ENCODE measurements around the gene OR2AT4.

OR2AT4 gene

DNA sequence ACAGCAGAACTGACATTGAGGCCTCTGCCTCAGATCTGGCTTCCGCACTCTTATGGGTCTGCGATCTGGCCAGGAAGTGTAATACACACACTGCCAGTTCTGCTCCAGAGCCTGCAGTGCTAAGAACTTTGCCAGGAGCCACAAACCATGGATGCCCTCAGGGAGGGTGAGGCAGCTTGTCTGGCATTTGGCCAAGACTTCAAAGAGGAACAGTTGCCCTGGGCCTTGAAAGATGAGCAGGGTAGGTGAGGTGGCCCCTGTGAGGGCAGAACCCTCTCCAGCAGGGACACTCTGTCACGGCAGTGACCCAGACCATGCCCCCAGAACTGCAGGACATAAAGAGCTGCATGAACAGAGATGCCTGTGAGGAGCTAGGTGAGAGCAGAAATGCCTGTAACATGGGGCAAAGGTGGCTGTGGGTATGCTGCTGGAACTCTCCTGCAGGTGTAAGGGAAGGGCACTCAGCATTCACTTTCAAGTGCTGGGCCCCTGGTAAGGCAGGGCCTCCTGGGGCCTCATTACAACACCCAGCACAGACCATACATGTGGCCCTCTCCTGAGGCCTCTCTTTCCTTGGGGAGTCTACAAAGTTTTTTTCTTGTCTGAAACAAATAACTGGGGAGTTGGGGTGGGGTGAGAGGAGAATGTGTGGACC, 60.6 kb downstream of the OR2AT4 start:
- Histone ChIP-seq H3K27ac (replicated peaks) (no peak overlapping the region), H3K4me3 (replicated peaks; ENCODE audit: insufficient read depth, low read length) (no peak overlapping the region), H3K27me3 (ENCODE audit: insufficient read depth, poor library complexity, severe bottlenecking) (no peaks in the 10 kb centered on the region)
- DNase-seq (ENCODE audit: low read depth in 1 of 2, low spot score in 1 of 2), result peak; percentile 17 to 26
- no peak for TF ChIP-seq SPI1 (IDR thresholded peaks at IDR 0.05; ENCODE audit: borderline replicate concordance, low read depth)
- TF ChIP-seq, protein P1, sequence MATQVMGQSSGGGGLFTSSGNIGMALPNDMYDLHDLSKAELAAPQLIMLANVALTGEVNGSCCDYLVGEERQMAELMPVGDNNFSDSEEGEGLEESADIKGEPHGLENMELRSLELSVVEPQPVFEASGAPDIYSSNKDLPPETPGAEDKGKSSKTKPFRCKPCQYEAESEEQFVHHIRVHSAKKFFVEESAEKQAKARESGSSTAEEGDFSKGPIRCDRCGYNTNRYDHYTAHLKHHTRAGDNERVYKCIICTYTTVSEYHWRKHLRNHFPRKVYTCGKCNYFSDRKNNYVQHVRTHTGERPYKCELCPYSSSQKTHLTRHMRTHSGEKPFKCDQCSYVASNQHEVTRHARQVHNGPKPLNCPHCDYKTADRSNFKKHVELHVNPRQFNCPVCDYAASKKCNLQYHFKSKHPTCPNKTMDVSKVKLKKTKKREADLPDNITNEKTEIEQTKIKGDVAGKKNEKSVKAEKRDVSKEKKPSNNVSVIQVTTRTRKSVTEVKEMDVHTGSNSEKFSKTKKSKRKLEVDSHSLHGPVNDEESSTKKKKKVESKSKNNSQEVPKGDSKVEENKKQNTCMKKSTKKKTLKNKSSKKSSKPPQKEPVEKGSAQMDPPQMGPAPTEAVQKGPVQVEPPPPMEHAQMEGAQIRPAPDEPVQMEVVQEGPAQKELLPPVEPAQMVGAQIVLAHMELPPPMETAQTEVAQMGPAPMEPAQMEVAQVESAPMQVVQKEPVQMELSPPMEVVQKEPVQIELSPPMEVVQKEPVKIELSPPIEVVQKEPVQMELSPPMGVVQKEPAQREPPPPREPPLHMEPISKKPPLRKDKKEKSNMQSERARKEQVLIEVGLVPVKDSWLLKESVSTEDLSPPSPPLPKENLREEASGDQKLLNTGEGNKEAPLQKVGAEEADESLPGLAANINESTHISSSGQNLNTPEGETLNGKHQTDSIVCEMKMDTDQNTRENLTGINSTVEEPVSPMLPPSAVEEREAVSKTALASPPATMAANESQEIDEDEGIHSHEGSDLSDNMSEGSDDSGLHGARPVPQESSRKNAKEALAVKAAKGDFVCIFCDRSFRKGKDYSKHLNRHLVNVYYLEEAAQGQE (IDR thresholded peaks at IDR 0.05; ENCODE audit: insufficient replicate concordance, low read depth), result no peak
- TF ChIP-seq GABPA (IDR thresholded peaks at IDR 0.05; ENCODE audit: low read depth), result no peak

DNA sequence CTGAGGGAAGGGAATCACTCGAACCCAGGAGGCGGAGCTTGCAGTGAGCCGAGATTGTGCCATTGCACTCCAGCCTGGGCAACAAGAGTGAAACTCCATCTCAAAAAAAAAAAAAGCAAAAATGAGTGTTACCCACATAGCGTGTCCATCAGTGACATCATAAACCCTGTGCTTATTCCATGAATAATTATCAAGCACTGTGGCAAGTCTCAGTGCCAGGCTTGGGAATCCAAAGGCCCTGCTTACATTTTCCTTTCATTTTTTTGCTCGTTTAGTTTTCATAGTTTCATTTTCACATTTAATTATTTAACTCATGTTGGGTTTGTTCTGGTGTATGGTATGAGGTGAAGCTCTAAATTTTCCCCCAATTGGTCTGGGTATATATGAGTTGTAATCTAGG, 61.4 kb downstream of the OR2AT4 start:
- no peak overlapping the region for H3K27ac ChIP-seq (replicated peaks)
- no peak for DNase-seq (ENCODE audit: low read depth in 1 of 2, low spot score in 1 of 2)
- TF ChIP-seq SPI1 (IDR thresholded peaks at IDR 0.05; ENCODE audit: borderline replicate concordance, low read depth), result no peak
- TF ChIP-seq, protein P1 (IDR thresholded peaks at IDR 0.05; ENCODE audit: insufficient replicate concordance, low read depth), result no peak
- TF ChIP-seq, protein P2, sequence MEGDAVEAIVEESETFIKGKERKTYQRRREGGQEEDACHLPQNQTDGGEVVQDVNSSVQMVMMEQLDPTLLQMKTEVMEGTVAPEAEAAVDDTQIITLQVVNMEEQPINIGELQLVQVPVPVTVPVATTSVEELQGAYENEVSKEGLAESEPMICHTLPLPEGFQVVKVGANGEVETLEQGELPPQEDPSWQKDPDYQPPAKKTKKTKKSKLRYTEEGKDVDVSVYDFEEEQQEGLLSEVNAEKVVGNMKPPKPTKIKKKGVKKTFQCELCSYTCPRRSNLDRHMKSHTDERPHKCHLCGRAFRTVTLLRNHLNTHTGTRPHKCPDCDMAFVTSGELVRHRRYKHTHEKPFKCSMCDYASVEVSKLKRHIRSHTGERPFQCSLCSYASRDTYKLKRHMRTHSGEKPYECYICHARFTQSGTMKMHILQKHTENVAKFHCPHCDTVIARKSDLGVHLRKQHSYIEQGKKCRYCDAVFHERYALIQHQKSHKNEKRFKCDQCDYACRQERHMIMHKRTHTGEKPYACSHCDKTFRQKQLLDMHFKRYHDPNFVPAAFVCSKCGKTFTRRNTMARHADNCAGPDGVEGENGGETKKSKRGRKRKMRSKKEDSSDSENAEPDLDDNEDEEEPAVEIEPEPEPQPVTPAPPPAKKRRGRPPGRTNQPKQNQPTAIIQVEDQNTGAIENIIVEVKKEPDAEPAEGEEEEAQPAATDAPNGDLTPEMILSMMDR (IDR thresholded peaks at IDR 0.05; ENCODE audit: insufficient read depth, low read length), result no peak
- no peak for TF ChIP-seq POLR2AphosphoS5 (IDR thresholded peaks at IDR 0.05; ENCODE audit: low read depth)
- TF ChIP-seq GABPA (IDR thresholded peaks at IDR 0.05; ENCODE audit: low read depth), result no peak
- no peak overlapping the region for H3K4me3 ChIP-seq (replicated peaks; ENCODE audit: insufficient read depth, low read length)
- no peaks in the 10 kb centered on the region for H3K27me3 ChIP-seq (ENCODE audit: insufficient read depth, poor library complexity, severe bottlenecking)

DNA sequence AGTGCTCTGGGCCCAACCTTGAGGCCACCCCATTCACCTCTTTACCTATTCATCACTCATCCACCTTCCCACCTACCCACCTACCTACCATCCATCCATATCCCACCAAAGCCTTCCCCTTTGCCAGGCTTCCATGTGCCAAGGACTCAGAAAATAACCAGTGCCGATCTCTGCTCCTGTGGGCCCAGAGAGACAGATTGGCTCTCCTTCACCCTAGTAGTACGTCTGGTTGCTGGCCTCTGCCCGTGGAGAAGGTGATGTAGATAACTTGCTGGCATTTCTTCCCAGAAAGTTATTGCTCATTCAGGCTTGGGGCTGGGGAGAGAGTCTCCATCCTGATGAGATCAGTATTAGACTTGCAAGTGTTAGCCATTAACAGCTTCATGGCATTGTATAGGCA, 62.8 kb downstream of the OR2AT4 start:
- no peak for DNase-seq (ENCODE audit: low read depth in 1 of 2, low spot score in 1 of 2)
- H3K27ac ChIP-seq (replicated peaks), result no peak overlapping the region
- TF ChIP-seq, protein P2 (IDR thresholded peaks at IDR 0.05; ENCODE audit: insufficient read depth, low read length), result no peak
- TF ChIP-seq, protein P1 (IDR thresholded peaks at IDR 0.05; ENCODE audit: insufficient replicate concordance, low read depth), result no peak
- no peak for TF ChIP-seq SPI1 (IDR thresholded peaks at IDR 0.05; ENCODE audit: borderline replicate concordance, low read depth)
- TF ChIP-seq GABPA (IDR thresholded peaks at IDR 0.05; ENCODE audit: low read depth), result no peak
- no peak for TF ChIP-seq POLR2AphosphoS5 (IDR thresholded peaks at IDR 0.05; ENCODE audit: low read depth)

More for the DNA sequence above, 62.8 kb downstream of the OR2AT4 start:
- no peak overlapping the region for H3K4me3 ChIP-seq (replicated peaks; ENCODE audit: insufficient read depth, low read length)
- H3K27me3 ChIP-seq (ENCODE audit: insufficient read depth, poor library complexity, severe bottlenecking), result no peaks in the 10 kb centered on the region

Data from HL-60 (cell line).